Left renal cortex interstitium (tissue), 4 donors: ENCODE results near the gene TNNT3. TPM values are rescaled to one million over a fixed set of nuclear protein-coding genes. Genes with fewer than 3 reads are reported as not detected.

ENCODE experiments used
- DNase-seq, 4 donors: peaks; one replicate each; pipeline ENCODE4 v3.0.0-alpha.2; 2013; ENCODE audit warnings: low read depth in 4 of 4, low spot score in 2 of 4, missing footprints in 1 of 4
- polyA plus RNA-seq, 4 donors: library from polyadenylated mRNA; unstranded; fragments of 120-200 nt; gene quantifications; one replicate each; pipeline ENCODE4 v1.2.1, GENCODE V29; 2013; ENCODE audit not compliant: insufficient read length in 4 of 4

The TNNT3 gene
- polyA plus RNA-seq, 4 donors, result 5.0 to 10.8 (median 9.4) TPM

GRCh38 chr11:1893581-1894359, 25.7 kb upstream of the TNNT3 start:
- DNase-seq, result no peak

GRCh38 chr11:1894759-1895158, 24.7 kb upstream of the TNNT3 start:
- no peak for DNase-seq

GRCh38 chr11:1896468-1896867, 23.0 kb upstream of the TNNT3 start:
- no peak for DNase-seq

DNA sequence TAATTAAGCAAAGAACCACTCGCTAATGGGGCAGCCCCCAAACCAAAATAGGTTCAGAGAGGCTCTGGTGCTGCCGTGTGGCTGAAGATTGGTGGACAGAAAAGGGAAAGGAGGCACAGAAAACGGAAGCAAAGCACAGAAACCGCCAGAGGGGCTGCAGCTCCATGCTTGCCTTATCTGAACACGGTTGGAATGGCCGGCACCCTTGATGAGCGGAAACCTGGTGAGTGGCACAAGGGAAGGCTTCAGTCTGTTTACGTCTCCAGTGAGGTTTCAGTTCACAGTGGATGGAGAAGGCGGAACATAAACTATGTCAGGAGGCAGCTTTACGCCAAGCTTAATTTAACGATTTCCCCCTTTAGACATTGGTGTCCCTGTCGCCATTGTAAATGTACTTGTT, 22.6 kb upstream of the TNNT3 start:
- no peak for DNase-seq

DNA sequence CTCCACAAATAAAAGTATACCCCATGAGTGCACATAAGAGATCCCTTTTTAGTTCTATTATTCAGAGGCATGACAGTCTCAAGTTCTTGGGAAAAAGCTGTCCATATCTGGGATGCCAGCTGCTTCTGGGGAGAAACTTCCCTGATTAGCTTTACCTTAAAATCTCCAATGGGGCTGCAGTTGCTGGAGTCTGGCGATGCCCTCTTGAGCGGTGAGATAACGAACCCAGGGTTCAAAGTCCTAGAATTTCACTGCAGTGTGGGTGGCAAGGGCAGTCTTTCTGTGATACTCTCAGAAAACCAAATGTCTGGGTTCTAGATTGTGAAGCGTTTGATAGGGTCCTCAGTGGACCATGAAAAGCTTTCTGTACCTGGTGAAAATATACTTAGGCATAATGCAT, 20.4 kb upstream of the TNNT3 start:
- DNase-seq, result no peak

DNA sequence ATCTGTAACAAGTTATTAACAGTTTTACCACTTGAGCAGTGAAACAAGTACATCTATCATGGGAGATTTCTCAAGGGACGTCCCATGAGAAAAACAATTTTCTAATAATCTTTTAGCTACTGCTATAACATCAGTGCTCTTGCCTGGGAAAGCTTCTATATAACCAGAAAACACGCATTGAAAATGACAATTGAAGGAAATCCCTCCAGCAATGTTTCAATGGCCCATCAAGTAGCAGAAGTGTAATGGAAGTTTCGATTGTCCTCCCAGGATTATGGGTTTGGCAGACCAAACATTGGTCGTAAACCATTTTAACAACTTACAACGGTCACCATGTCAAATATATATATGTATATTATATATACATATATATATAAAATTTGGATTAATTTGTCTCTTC, 19.8 kb upstream of the TNNT3 start:
- DNase-seq, result no peak

- DNase-seq, result no peak
Measured at GRCh38 chr11:1906181-1906580, 13.3 kb upstream of the TNNT3 start.

DNA sequence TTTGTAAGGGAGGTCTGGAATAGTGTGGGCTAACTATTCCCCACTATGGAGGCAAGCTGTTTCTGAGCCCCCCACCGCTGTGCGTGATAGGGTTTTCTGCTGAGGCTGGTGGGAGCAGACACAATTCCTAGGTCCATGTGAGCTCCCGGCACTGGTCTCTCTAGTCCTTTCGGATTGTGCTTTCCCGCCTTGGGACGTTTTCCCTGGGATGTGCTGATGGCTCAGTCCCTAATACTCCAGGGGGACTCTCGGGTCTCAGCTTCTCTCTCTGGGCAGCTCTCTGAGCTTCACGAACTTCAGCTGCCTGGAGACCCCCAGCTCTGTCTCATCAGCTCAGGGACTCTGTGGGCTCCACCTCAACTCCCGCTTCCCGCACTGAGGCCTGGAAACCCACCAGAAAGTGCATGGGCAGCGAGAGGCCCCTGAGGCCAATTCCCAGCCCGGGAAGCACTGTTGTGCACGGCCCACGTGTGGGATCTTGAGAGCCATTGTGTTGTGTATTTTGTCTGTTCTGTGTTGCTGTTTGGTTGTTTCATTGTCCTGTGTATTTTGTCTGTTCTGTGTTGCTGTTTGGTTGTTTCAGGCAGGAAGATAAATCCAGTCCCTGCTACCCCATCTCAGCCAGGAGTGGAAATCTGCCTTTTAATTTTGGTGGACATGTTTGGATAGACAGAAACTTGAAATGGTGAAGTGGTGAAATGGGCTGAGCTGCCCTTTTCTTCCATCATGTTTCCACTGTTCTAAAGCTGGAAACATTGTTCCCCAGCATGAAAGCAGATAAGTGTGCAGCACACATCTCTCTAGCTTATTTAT, 12.7 kb upstream of the TNNT3 start:
- DNase-seq, result no peak

- DNase-seq, result no peak
Measured at GRCh38 chr11:1908618-1909017, 10.9 kb upstream of the TNNT3 start.

DNA sequence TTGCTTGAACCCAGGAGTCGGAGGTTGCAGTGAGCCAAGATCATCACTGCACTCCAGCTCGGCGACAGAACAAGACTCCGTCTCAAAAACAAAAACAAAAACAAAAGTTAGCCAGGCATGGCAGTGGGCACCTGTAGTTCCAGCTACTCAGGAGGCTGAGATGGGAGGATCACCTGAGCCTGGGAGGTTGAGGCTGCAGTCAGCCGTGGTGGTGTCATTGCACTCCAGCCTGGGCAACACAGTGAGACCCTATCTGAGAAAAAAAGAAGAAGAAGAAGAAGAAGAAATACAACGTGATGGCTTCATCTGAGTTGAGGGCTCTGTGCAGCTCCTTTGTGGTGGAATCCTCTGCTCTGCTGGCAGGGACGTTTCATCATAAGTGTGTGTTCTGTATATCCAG, 10.0 kb upstream of the TNNT3 start:
- no peak for DNase-seq

- no peak for DNase-seq
Measured at GRCh38 chr11:1912289-1912878, 7.1 kb upstream of the TNNT3 start.

- DNase-seq, result no peak
Measured at GRCh38 chr11:1913271-1914060, 6.0 kb upstream of the TNNT3 start.

DNA sequence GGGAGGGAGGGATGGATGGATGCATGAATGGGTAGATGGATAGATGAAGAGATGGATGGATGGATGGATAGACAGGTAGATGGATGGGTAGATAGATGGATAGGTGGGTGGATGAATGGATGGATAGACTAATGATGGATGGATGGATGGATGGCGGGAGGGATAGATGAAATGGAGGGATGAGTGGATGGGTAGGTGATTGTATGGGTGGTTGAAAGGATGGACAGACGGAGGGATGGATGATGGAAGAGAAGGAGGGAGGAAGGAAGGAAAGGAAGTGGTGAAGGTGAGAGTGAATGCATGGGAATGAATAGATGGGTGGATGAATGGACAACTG, 3.7 kb upstream of the TNNT3 start:
- no peak for DNase-seq

DNA sequence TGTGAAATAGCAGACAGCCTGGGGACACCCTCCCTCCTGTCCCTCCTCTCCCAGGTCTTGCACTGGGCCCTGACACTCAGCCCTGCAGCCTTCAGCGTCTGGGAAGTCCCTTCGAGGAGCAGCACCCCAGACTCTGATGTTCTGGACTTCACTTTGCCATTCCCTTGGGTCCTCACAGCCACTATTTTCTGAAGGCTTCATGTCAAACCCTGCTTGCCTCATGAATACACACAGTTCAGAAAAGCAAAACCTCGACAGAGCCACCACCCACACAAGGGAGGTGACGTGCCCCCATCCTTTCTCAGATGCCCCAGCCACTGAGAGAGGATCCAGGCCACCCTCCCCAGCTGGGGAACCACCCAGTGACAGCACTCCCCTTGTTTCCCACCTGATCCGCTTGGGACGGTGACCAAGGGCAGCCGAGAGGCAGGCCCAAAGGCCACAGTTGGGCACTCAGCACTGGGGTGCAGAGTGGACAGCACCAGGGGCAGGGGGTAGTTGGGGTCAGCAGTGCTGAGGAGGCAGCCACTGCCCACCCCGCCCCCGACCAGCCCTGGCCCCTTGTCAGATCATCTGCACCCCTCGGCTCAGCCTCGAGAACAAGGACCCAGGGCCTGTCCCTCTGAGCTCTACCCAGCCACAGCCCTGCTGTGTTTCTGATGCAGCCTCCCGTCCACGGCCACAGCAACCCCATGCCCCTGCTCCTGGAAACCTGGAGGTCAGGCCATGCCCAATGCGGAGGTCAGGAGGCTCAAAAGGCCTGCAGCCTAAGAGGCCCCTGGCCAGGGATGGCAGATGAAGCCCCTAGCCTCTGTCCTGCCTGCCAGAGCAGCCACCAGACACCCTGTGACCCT, 3.1 kb upstream of the TNNT3 start:
- DNase-seq, result no peak

DNA sequence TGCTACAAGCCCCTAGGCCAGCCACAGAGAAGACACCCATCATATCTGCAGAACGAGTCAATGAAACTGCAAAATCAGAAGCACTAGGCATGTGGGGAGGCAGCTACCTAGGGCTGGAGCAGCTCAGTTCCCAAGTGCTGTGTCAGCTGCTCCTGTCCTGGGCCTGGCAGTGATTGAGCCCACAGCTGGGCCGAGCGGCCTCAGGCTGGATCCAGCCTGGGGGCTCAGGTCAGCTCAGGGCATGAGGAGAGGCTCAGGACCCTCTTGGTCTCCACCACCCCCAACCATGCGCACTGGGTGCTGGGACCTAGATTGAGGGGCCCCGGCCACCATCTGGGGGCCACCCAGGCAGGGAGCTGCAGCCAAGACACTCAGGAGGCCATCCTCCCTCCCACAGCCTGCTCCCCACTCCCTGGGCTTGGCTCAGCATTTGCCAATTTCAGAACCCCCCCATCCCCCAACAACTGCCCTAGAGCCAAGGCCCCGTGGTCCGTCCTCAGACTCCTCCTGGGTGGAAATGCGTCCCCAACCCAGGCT, 2.4 kb upstream of the TNNT3 start:
- DNase-seq, result no peak

DNA sequence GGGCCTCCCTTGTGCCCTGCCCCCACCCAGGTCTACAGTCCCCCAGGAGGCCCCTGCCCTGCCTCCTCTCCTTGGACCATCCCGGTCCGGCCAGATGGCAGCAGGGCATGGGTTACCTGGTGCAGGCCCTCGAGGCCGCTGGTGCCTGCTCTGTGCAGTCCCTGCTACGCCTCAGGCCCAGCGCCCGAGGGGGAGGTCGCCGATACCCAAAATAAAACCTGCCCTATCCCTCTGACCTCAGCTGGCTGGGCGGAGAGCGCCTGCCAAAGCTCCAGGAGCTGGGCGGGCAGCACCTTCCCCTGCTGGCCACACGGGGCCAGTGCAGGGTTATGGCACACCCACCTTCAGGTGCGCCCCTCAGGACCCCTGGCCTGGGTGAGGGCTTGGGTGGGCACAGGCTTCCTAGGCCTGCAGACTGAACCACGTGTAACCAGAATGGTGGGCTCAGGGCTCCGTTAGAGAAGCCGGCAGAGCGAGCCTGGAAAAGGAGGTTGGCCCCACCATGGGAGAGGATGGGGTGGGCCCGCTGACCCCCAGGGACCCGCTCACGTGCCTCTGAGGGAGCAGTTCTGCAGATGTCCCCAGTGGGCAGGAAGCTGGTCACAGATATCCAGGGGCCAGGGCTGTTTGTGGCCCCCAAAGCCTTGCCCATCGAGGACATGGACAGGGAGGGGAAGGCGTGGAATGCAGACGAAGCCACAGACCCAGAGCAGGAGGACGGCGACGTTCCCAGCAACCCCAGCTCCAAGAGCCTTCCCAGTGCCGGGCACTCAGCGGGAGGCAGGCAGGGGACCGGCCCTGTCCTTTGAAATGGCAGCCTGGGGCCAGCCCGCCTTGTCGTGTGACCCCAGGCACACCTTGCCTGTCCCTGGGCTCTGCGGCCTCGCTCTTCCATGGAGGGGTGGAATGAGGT, 1.7 kb upstream of the TNNT3 start:
- DNase-seq, result no peak

DNA sequence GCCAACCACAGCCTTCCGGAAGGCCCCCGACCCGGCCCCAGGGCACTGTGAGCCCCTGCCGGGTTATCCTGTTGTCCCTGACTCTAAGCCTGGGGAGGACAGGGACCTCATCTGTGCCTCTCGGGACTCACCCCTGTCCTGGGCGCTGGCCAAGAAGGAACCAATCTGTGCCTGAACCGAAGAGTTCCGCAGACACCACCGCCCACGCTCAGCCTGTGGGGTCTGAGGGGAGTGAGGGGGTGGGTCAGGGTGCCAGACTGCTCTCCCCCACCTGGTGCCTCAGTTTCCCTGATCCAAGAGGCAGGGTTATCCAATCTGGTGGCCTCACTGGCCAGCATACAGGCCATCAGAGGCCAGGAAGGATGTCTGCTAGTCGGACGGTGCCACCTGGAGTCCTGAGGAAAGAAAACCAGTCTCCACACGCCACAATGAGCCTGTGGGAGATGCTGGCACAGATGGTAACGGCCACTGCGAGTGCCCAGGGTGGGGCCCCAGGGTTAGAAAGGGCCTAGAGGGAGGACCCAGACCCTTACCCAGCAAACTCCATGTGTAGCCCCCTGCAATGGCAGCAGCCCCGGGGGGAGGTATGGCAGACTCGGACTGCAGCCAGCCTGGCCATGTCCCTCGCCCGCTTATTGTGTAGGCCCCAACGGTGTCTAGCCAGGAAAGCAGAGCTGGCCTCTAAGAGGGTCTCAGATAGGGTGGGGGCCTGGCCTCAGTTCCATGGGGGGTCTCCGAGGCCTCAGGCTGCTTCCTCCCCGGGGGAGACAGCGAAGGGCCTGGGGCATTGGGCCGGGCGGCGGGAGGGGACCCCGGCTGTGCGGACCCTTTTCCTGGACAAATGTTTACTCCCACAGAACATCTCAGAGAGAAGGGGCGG, 827 bp upstream of the TNNT3 start:
- DNase-seq, result no peak
